SJCRH30 (cell line): ENCODE measurements around the gene JPH2. TPM values are rescaled to one million over a fixed set of nuclear protein-coding genes. Genes with fewer than 3 reads are reported as not detected.
A peak's percentile ranks its signal among the peaks of the same experiment; 100 is the strongest.
"Not testable (repeated sequence)": the region's sequence is repeated elsewhere in the genome, so short reads cannot be mapped to it uniquely, and the experiment has no call there.

Experiments
- DNase-seq, 2 experiments: peaks; one replicate each; pipeline ENCODE4 v3.0.0-alpha.2; 2015 to 2020
- H3K27ac ChIP-seq: fragments of 250-450 bp; sonication (Bioruptor Pico); 2 replicates; pipeline ENCODE4 v1.5.1; 2020; ENCODE audit warnings: mild to moderate bottlenecking, moderate library complexity
- H3K27me3 ChIP-seq: fragments of 250-450 bp; sonication (Bioruptor Pico); 2 replicates; pipeline ENCODE4 v1.5.1; 2020; ENCODE audit warnings: mild to moderate bottlenecking, moderate library complexity
- H3K36me3 ChIP-seq: fragments of 250-450 bp; sonication (Bioruptor Pico); 2 replicates; pipeline ENCODE4 v1.5.1; 2020; ENCODE audit warnings: mild to moderate bottlenecking, moderate library complexity
- H3K4me1 ChIP-seq: fragments of 250-450 bp; sonication (Bioruptor Pico); 2 replicates; pipeline ENCODE4 v1.5.1; 2020; ENCODE audit warnings: mild to moderate bottlenecking, moderate library complexity
- H3K4me3 ChIP-seq: fragments of 250-450 bp; sonication (Bioruptor Pico); 2 replicates; pipeline ENCODE4 v1.5.1; 2020; ENCODE audit warnings: mild to moderate bottlenecking, moderate library complexity
- H3K9me3 ChIP-seq: fragments of 250-450 bp; sonication (Bioruptor Pico); replicated peaks from 2 replicates; pipeline ENCODE4 v1.5.1; 2020; ENCODE audit warnings: mild to moderate bottlenecking, moderate library complexity
- total RNA-seq: library from RNA; depleted of rRNA; stranded (reverse); fragments of >200 nt; shearing (Covaris generic); gene quantifications from 2 replicates; pipeline ENCODE4 v1.2.3, GENCODE V29; 2014

The JPH2 gene
- total RNA-seq, 1 experiment from 2014 or later: 7.4 TPM

GRCh38 chr20:44204832-44205215, 17.8 kb upstream of the JPH2 start:
- Histone ChIP-seq H3K36me3 (peaks cover 45% of the 10 kb centered on the region), H3K27me3 (no peaks in the 10 kb centered on the region), H3K9me3 (no peaks in the 10 kb centered on the region), H3K4me1 (peaks cover 25% of the 10 kb centered on the region), H3K4me3 (no peak overlapping the region), H3K27ac (peak overlapping the region; percentile 49; the same call in 1 of the 2 replicates)
- DNase-seq: no peak

GRCh38 chr20:44204156-44204831, 17.3 kb upstream of the JPH2 start:
- H3K27me3 ChIP-seq: no peaks in the 10 kb centered on the region
- H3K4me3 ChIP-seq: no peak overlapping the region
- peaks cover 25% of the 10 kb centered on the region for H3K4me1 ChIP-seq
- no peaks in the 10 kb centered on the region for H3K9me3 ChIP-seq
- peaks cover 50% of the 10 kb centered on the region for H3K36me3 ChIP-seq
- peak overlapping the region; percentile 49 for H3K27ac ChIP-seq
- peak in 1 of 2 experiments; percentile 44 for DNase-seq

DNA sequence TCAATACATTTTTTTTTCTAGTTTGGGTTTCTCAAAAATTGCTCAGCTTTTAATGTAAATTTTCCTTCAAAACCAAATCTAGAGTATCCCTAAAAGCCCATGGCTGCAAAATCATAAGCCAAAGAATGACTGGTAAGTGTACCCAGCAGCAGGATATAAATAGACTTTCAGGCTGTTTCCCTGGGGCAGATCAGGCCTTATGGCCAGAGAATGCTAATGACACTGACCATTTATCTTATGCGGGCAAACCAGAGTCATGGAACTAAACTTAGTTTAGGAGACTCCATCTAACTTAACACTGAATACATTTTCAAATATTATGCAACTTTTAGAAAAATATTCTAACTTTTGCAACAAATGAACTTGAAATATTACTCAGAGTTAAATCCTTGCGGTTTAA, 16.2 kb upstream of the JPH2 start:
- peaks cover 62% of the 10 kb centered on the region for H3K36me3 ChIP-seq
- H3K4me1 ChIP-seq: peaks cover 25% of the 10 kb centered on the region
- no peaks in the 10 kb centered on the region for H3K9me3 ChIP-seq
- DNase-seq: no peak
- H3K27me3 ChIP-seq: no peaks in the 10 kb centered on the region
- no peak overlapping the region for H3K4me3 ChIP-seq
- H3K27ac ChIP-seq: no peak overlapping the region

DNA sequence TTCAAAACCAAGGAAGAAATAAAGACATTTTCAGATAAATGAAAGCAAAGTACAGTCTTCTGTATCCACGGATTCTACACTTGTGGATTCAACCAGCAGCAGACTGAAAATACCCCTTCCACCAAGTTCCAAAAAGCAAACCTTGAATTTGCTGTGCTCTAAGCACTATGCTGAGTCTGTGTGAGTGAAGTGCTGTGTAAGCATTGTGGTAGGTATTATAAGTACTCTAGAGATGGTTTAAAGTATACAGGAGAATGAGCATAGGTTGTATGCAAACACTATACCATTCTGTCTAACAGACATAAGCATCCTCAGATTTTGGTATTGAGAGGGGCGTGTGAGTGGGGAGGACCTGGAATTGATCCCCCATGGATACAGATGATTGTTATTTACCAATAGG, 14.0 kb upstream of the JPH2 start:
- DNase-seq: no peak
- Histone ChIP-seq H3K27ac (no peak overlapping the region), H3K36me3 (peaks cover 80% of the 10 kb centered on the region), H3K9me3 (no peaks in the 10 kb centered on the region), H3K27me3 (no peaks in the 10 kb centered on the region), H3K4me3 (no peak overlapping the region), H3K4me1 (peaks cover 19% of the 10 kb centered on the region)

GRCh38 chr20:44200371-44200770, 13.4 kb upstream of the JPH2 start:
- Histone ChIP-seq H3K4me1 (peaks cover 19% of the 10 kb centered on the region), H3K27ac (no peak overlapping the region), H3K36me3 (peaks cover 80% of the 10 kb centered on the region), H3K9me3 (no peaks in the 10 kb centered on the region), H3K27me3 (no peaks in the 10 kb centered on the region), H3K4me3 (no peak overlapping the region)
- no peak for DNase-seq

DNA sequence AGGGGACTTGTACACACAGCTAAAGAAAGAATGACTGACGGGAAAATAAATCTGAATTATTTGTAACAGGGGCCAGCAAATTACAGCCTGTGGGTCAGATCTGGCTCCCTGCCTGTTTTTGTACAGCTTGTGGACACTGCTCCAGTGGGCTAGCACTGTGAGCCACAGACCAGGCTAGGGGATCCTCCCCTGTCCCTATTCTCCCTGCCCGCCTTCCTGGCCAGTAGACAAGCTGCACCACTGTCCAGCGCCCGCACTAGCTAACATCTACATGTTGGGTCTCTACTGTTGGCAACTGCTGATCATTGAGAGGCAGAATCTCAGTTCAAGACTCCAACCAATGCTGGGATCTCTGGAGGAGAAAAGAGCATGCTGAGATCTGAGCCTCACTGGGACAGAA, 12.9 kb upstream of the JPH2 start:
- DNase-seq: no peak
- Histone ChIP-seq H3K4me1 (peaks cover 17% of the 10 kb centered on the region), H3K27ac (no peak overlapping the region), H3K27me3 (no peaks in the 10 kb centered on the region), H3K36me3 (peaks cover 78% of the 10 kb centered on the region), H3K9me3 (no peaks in the 10 kb centered on the region), H3K4me3 (no peak overlapping the region)

- Histone ChIP-seq H3K36me3 (peaks cover 77% of the 10 kb centered on the region), H3K27ac (no peak overlapping the region), H3K27me3 (no peaks in the 10 kb centered on the region), H3K4me3 (no peak overlapping the region), H3K9me3 (no peaks in the 10 kb centered on the region), H3K4me1 (peaks cover 7% of the 10 kb centered on the region)
- no peak for DNase-seq
These were observed 11.9 kb upstream of the JPH2 start for GRCh38 chr20:44198872-44199271.

DNA sequence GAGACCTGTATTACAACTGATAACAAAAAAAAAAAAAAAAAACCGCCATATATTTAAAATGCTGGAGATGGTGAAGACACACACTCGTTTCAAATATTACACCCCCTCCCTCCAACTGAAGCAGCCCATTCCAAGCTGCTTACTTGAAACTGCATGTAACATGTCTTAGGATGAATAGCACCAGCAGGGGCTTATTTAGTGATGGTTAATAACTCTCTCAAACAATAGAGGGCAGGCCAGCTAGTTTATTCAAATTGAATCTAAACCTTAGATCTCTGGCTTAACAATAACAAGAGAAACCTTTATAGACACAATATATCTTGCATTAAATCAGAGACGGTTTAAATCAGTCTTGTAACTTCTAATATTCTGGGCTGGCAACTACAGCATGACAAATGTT, 9.3 kb upstream of the JPH2 start:
- Histone ChIP-seq H3K27me3 (no peaks in the 10 kb centered on the region), H3K36me3 (peaks cover 57% of the 10 kb centered on the region), H3K4me1 (no peaks in the 10 kb centered on the region)

DNA sequence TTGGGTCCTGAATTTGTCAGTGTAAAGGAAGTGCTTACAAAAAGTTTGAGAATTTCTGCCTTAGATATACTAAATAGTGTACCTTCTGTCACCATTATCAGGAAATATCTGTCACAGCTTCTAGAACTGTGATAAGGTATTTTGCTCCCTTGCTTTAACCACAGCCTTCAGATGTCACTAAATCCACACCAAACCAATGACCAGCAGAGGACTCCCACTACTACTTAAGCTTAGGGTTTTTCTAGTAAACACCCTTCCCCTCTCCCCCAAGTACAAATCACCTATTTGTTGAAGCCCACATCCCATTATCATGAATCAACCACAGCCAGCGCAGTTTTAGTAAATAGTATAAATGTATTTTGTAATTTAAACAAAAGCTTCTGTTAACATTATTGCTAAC, 8.6 kb upstream of the JPH2 start:
- no peaks in the 10 kb centered on the region for H3K4me1 ChIP-seq
- no peak for DNase-seq
- H3K9me3 ChIP-seq: no peaks in the 10 kb centered on the region
- H3K27me3 ChIP-seq: no peaks in the 10 kb centered on the region
- H3K27ac ChIP-seq: no peak overlapping the region
- H3K4me3 ChIP-seq: no peak overlapping the region
- peaks cover 51% of the 10 kb centered on the region for H3K36me3 ChIP-seq

More for the DNA sequence above, 9.3 kb upstream of the JPH2 start:
- Histone ChIP-seq H3K27ac (no peak overlapping the region), H3K4me3 (no peak overlapping the region), H3K9me3 (no peaks in the 10 kb centered on the region)
- DNase-seq: no peak

DNA sequence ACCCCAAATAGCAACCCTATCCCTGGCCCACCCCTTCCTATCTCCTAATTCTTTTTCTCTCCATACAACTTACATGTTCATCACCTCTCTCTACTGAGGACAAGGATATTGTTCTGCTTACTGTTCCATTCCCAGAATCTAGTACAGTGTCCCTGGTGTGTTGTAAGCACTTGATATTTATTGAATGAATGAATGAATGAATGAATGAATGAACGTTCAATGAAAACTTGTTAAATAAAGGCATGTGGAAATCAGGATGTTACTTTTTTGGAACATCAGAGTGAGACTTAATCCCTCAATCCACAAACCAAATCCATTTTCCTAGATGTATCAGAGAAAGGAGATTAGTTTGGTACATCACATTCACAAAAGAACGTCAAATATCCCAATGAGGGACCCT, 6.8 kb upstream of the JPH2 start:
- DNase-seq: no peak
- H3K4me3 ChIP-seq: no peak overlapping the region
- H3K27me3 ChIP-seq: no peaks in the 10 kb centered on the region
- H3K9me3 ChIP-seq: no peaks in the 10 kb centered on the region
- H3K27ac ChIP-seq: no peak overlapping the region
- peaks cover 3% of the 10 kb centered on the region; the same call in 1 of the 2 replicates for H3K4me1 ChIP-seq
- peaks cover 33% of the 10 kb centered on the region for H3K36me3 ChIP-seq

DNA sequence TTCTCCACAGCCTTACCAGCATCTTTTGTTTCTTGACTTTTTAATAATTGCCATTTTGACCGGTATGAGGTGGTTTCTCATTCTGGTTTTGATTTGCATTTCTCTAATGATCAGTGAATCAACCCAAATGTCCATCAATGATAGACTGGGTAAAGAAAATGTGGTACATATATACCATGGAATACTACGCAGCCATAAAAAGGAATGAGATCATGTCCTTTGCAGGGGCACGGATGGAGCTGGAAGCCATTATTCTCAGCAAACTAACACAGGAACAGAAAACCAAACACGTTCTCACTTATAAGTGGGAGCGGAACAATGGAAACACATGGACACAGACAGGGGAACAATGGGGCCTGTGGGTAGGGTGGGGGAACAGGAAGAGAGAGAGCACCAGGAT, 4.7 kb upstream of the JPH2 start:
- H3K27me3 ChIP-seq, H3K27ac ChIP-seq, H3K4me3 ChIP-seq, H3K9me3 ChIP-seq, DNase-seq: not testable (repeated sequence)
- H3K4me1 ChIP-seq: peaks cover 16% of the 10 kb centered on the region
- H3K36me3 ChIP-seq: peaks cover 11% of the 10 kb centered on the region

GRCh38 chr20:44190197-44190852, 3.3 kb upstream of the JPH2 start:
- H3K27me3 ChIP-seq, H3K9me3 ChIP-seq, H3K4me3 ChIP-seq, H3K27ac ChIP-seq, H3K36me3 ChIP-seq: not testable (repeated sequence)
- H3K4me1 ChIP-seq: peaks cover 16% of the 10 kb centered on the region
- DNase-seq: peak; percentile 76 to 96

- Histone ChIP-seq H3K4me3 (no peak overlapping the region), H3K9me3 (no peaks in the 10 kb centered on the region), H3K36me3 (no peaks in the 10 kb centered on the region), H3K4me1 (peaks cover 16% of the 10 kb centered on the region), H3K27ac (peak overlapping the region; percentile 91; the same call in 1 of the 2 replicates), H3K27me3 (no peaks in the 10 kb centered on the region)
- DNase-seq: no peak
These were observed 1.8 kb upstream of the JPH2 start for GRCh38 chr20:44188752-44189151.

- Histone ChIP-seq H3K27ac (peak overlapping the region; percentile 91), H3K9me3 (no peaks in the 10 kb centered on the region), H3K4me1 (peaks cover 16% of the 10 kb centered on the region), H3K27me3 (no peaks in the 10 kb centered on the region), H3K4me3 (peak overlapping the region; percentile 63), H3K36me3 (no peaks in the 10 kb centered on the region)
- DNase-seq: peak; percentile 66 to 82
These were observed 1.1 kb upstream of the JPH2 start for GRCh38 chr20:44187772-44188709.

- Histone ChIP-seq H3K4me3 (peak overlapping the region; percentile 63), H3K9me3 (no peaks in the 10 kb centered on the region), H3K27ac (peak overlapping the region; percentile 91), H3K4me1 (peaks cover 28% of the 10 kb centered on the region), H3K36me3 (no peaks in the 10 kb centered on the region), H3K27me3 (no peaks in the 10 kb centered on the region)
- DNase-seq: peak; percentile 45 to 59
These were observed 324 bp downstream of the JPH2 start for GRCh38 chr20:44186674-44187053.
